Prostate gland (tissue), 2 donors: ENCODE data around the gene PRAME. TPM values are rescaled to one million over a fixed set of nuclear protein-coding genes. Genes with fewer than 3 reads are reported as not detected.

Experiments
- DNase-seq: peaks from one replicate; pipeline ENCODE4 v3.0.0-alpha.2; 2019; ENCODE audit warnings: low spot score
- H3K27ac ChIP-seq, 2 donors: fragments of 200-600 bp; sonication (generic); 2 replicates each; pipeline ENCODE4 v1.5.1; 2017 to 2019
- H3K27me3 ChIP-seq: fragments of 200-600 bp; sonication (generic); replicated peaks from 2 replicates; pipeline ENCODE4 v1.5.1; 2019; ENCODE audit not compliant: insufficient read depth
- H3K36me3 ChIP-seq, 2 donors: fragments of 200-600 bp; sonication (generic); 1 replicate in 1 of 2; 2 replicates in 1 of 2; pipeline versions ENCODE4 v1.5.1 to v1.8.1; 2017 to 2019
- H3K4me1 ChIP-seq: fragments of 200-600 bp; sonication (generic); replicated peaks from 2 replicates; pipeline ENCODE4 v1.5.1; 2019
- H3K4me3 ChIP-seq, 2 donors: fragments of 200-600 bp; sonication (generic); 2 replicates each; pipeline ENCODE4 v1.5.1; 2017 to 2019
- H3K9me3 ChIP-seq: fragments of 200-600 bp; sonication (generic); 2 replicates; pipeline ENCODE4 v1.5.1; 2017
- CTCF ChIP-seq, 4 experiments: fragments of 200-600 bp in 2 of 4; fragments of 450-650 bp in 2 of 4; sonication (generic) in 2 of 4; IDR thresholded peaks; 1 replicate in 3 of 4; 2 replicates in 1 of 4; pipeline ENCODE4 v1.5.1; 2016 to 2019; ENCODE audit warnings: antibody characterized with exemption in 4 of 4, mild to moderate bottlenecking in 2 of 4, moderate library complexity in 2 of 4
- POLR2A ChIP-seq: fragments of 450-650 bp; IDR thresholded peaks from one replicate; pipeline ENCODE4 v1.6.1; 2016; ENCODE audit warnings: antibody characterized with exemption, mild to moderate bottlenecking
- POLR2AphosphoS5 ChIP-seq: sonication (generic); formaldehyde crosslinking; IDR thresholded peaks from one replicate; pipeline ENCODE4 v1.6.1; 2017; ENCODE audit warnings: antibody characterized with exemption
- WGBS: methylation state at CpG from one replicate; pipeline ENCODE4 v1.1.5; 2018; 5-methylcytosine and 5-hydroxymethylcytosine counted together
- intact Hi-C: fragments of 100-400 bp; cut with DNase I; formaldehyde crosslinking; loops from one replicate; pipeline ENCODE4 v1.14.2; 2022
- total RNA-seq, 2 donors: library from RNA; depleted of rRNA; stranded (reverse); fragments of >200 nt; gene quantifications; one replicate each; pipeline ENCODE4 v1.1.0, GENCODE V29; 2016

PRAME gene
- total RNA-seq, 2 donors from 2014 or later: 103 TPM; not detected in 1

- DNase-seq: no peak
- Histone ChIP-seq H3K9me3 (no peaks in the 10 kb centered on the region), H3K36me3 (no peaks in the 10 kb centered on the region), H3K4me3 (no peak overlapping the region), H3K27ac (no peak overlapping the region), H3K4me1 (no peaks in the 10 kb centered on the region), H3K27me3 (no peaks in the 10 kb centered on the region)
- intact Hi-C loops: no loop called here
- 76% methylated on average over 4 of the region's 4 CpGs for WGBS
- TF ChIP-seq CTCF (IDR thresholded peaks at IDR 0.05): no peak
- TF ChIP-seq POLR2A: no peak
- no peak for TF ChIP-seq POLR2AphosphoS5
Observed at GRCh38 chr22:22552630-22553029, 6.4 kb downstream of the PRAME start.

- DNase-seq: no peak
- H3K27me3 ChIP-seq: no peaks in the 10 kb centered on the region
- H3K27ac ChIP-seq: no peak overlapping the region
- intact Hi-C loops: no loop called here
- no peak overlapping the region for H3K4me3 ChIP-seq
- 91% methylated on average over 8 of the region's 8 CpGs for WGBS
- no peaks in the 10 kb centered on the region for H3K36me3 ChIP-seq
- no peaks in the 10 kb centered on the region for H3K9me3 ChIP-seq
- no peaks in the 10 kb centered on the region for H3K4me1 ChIP-seq
- TF ChIP-seq POLR2A (no peak), CTCF (IDR thresholded peaks at IDR 0.05) (no peak), POLR2AphosphoS5 (no peak)
Observed at GRCh38 chr22:22550789-22551434, 8.2 kb downstream of the PRAME start.

GRCh38 chr22:22548910-22549309 is 10.2 kb downstream of the PRAME start:
- intact Hi-C loops: no loop called here
- Histone ChIP-seq H3K27me3 (no peaks in the 10 kb centered on the region), H3K27ac (no peak overlapping the region), H3K4me3 (no peak overlapping the region), H3K4me1 (no peaks in the 10 kb centered on the region), H3K9me3 (no peaks in the 10 kb centered on the region), H3K36me3 (no peaks in the 10 kb centered on the region)
- TF ChIP-seq POLR2A: no peak
- TF ChIP-seq POLR2AphosphoS5: no peak
- no peak for TF ChIP-seq CTCF (IDR thresholded peaks at IDR 0.05)
- 71% methylated on average over 1 of the region's 1 CpG for WGBS
- DNase-seq: no peak

- WGBS: 71% methylated on average over 9 of the region's 9 CpGs
- intact Hi-C loops: no loop called here
- Histone ChIP-seq H3K36me3 (no peaks in the 10 kb centered on the region), H3K27ac (no peak overlapping the region), H3K27me3 (no peaks in the 10 kb centered on the region), H3K9me3 (no peaks in the 10 kb centered on the region), H3K4me3 (no peak overlapping the region), H3K4me1 (no peaks in the 10 kb centered on the region)
- no peak for DNase-seq
- TF ChIP-seq POLR2A (no peak), POLR2AphosphoS5 (no peak), CTCF (IDR thresholded peaks at IDR 0.05) (no peak)
Observed at GRCh38 chr22:22548317-22548716, 10.7 kb downstream of the PRAME start.

GRCh38 chr22:22547692-22548300 is 11.3 kb downstream of the PRAME start:
- Histone ChIP-seq H3K36me3 (no peaks in the 10 kb centered on the region), H3K27me3 (no peaks in the 10 kb centered on the region), H3K27ac (no peak overlapping the region), H3K4me1 (no peaks in the 10 kb centered on the region), H3K4me3 (no peak overlapping the region), H3K9me3 (no peaks in the 10 kb centered on the region)
- intact Hi-C loops: no loop called here
- TF ChIP-seq POLR2A: no peak
- no peak for TF ChIP-seq POLR2AphosphoS5
- TF ChIP-seq CTCF (IDR thresholded peaks at IDR 0.05): no peak
- DNase-seq: no peak
- WGBS: 45% methylated on average over 3 of the region's 3 CpGs
